Activated T-helper 1 cell treated with anti-CD3 and anti-CD28 coated beads, Interleukin-2, amount 50 U/mL, for 16 hours (primary cell): ENCODE data around the gene UBA6.

Source experiments
- DNase-seq, 2 donors: peaks; one replicate each; pipeline ENCODE4 v3.0.0-alpha.2; 2020; ENCODE audit warnings: low read depth in 1 of 2, low spot score in 1 of 2

Gene UBA6

DNA sequence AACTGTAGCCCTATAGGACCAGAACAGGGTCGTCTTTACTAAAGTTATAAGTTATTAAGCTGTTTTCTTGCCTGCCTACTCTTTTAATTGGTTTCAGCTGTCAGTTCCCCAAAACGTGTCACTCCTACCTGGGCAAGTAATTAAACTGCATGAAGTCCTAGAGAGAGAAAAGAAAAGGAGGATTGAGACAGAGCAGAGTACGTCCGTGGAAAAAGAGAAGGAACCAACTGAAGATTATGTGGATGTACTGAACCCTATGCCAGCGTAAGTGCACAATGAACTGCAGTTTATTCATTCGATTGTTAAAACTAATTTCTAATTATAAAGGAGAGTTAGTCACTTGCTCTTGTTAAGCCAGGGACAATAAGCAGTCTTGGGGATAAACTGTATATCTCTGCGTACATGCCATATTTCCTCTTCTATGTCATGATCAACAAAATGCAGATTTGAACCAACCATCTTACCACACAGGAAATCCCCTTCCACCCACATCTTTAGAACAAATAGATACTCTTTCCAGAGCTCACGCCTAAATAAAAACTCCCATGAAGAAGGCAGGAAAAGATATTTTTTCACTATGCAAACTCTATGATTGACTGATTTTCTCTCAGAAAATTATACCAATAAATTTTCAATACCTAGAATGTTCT, 119.6 kb downstream of the UBA6 start:
- DNase-seq, result no peak

DNA sequence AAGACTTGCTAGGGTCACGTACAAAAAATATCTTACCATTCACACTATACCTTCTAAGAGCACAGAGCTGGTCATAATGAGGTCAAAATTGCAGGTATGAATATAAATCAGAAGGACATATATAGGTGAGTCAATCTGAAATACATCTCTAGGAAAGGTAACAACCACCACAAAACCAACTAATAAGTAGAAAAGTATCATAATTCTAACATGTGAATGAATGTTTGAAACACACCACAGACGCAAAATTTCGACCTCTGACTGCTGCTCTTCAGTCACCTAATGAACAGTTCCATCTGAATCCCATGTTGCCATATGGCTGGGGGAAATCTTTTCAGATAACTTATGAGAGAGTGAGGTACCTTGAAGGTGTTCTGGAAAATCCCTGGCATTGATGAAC, 120.4 kb downstream of the UBA6 start:
- DNase-seq, result no peak

DNA sequence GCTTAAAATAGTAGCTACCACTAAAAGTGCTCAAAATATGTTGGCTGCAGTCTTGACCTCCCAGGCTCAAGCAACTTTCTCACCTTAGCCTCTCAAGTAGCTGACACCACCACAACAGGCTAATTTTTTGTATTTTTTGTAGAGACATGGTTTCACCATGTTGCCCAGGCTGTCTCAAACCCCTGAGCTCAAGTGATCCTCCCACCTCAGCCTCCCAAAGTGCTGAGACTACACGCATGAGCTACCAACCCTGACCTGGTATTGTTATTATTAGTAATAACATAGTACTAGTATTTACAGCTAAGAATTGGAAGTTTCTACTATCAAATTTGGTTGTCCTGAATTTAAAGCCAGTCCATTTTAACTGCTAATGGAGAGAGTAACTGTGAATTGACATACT, 124.4 kb downstream of the UBA6 start:
- DNase-seq, result no peak

DNA sequence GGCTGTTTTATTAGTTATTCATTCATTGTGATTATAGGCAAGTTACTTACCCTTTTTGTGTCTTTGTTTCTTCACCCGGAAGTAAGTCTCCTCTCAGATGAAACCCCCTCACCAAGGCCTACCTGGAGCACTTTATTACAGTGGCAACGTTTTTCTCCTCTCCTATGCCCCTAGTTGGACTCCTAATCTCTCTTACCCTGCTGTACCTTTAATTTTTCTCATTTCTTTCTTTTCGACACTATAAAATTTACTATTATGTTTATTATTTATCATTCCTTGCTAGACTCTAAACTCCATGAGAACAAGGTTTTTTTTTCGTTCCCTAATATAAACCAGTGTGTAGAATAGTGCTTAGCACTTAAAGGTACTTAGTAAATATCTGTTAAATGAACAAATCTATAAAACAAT, 124.9 kb downstream of the UBA6 start:
- DNase-seq, result no peak

DNA sequence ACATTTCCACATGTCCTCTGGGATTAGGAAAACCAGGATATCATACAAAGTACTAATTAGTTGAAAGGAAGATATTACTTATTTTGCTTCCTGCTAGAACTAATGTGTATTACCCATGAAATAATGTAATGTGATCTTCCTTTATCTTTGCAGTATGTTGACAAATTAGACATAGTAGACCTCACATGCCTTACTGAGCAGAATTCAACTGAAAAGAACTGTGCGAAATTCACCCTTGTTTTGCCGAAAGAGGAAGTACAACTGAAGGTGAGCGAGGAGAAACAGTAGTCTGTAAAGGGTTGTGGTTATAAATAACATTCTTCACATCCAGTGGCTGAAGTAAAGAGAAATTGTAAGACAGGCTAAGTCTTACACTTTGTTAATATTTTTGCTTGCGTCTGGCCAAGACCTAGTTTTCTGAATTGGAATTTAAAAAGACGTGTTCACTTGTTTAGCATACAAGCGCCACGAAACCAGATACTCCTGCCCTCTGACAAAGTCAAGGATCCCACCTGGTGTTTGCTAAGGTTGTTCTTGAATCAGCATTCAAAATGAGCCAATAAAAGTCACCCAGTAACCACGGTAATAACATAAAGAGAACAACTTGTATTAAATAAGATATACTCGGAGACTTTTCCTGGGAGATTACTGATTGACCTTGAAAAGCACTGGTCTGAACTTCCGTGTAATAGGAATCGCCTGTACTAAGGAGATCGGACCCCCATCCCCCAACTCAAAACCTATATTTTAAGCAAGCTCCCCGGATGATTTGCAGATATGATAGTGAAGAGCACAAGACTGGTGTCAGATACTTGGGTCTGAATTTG, 125.5 kb downstream of the UBA6 start:
- no peak for DNase-seq

DNA sequence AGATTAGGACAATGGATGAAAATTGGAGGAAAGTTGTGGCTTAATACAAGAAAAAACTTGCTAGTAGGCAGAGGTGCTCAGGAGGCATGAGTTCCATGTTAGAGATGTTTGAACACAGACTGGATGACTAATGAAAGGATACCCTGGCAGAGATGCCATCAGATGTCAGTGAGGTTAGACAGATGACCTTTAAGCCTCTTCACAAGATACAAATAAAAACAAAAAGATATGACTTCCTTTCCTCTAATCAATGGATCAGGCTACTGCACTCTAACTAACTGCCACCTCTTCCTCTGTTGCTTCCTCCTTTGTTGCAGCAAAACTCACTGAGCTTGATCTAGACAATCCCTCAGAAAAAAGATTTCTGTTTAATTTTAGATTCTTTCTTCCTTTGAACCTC, 127.8 kb downstream of the UBA6 start:
- no peak for DNase-seq

DNA sequence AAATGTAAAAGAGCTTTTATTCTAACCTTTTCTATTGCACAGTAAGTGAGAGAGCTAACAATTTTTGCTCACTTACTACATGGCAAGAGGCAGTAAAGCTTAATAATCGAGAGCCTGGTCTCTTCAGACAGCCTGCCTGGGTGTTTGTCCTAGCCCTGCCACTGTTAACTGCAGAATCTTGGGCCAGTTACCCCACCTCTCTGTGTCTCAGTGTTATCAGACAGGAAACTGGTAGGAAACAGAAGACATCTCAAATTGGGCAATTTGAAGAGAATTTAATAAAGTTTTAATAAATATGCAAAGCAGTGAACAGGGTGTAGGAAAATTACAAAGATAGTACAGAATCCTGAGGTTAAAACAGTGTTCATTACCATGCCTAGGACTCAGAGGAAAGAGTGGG, 129.0 kb downstream of the UBA6 start:
- no peak for DNase-seq

DNA sequence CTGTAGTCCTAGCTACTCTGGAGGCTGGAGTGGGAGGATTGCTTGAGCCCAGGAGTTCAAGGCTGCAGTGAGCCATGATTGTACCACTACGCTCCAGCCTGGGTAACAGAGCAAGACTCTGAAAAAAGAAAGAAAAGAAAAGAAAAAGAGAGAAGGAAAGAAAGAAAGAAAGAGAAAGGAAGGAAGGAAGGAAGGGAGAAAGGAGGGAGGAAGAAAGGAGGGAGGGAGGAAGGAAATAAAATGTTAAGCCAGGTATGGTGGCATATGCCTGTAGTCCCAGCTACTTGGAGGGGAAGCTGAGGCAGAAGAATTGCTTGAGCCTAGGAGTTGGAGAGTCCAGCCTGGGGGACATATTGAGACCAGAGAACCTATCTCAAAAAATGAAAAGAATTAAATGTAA, 130.4 kb downstream of the UBA6 start:
- DNase-seq, result no peak

DNA sequence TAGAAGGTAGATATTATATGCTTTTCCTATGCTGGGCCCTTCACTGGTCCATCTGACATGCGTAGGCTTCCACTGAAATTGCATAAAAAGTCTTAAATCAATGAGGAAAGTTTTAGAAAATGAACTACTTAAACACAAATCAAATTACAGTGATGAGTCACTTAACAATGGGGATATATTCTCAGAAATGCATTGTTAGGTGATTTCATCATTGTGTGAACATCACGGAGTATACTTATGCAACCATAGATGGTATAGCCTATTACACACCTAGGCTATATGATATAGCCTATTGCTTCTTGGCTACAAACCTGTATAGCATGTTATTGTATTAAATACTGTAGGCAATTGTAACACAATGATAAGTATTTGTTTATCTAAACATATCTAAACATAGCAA, 132.1 kb downstream of the UBA6 start:
- no peak for DNase-seq

DNA sequence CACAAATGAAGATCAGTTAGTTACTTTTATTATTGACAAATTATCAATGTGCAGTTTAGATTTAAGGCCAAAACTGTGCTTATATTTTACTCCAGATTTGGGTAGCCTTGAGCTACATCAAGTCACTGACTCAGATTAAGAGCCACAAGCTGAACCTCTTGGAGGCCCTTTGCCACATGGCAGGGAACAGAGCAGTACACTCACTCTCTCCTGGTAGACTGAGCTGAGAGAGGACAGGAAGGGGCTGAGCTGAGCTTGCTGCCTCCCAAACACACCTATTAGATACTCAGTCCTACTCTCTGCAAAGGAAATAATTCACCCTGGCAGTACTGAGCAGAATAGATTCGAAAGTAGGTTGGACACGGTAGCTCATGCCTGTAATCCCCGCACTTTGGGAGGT, 134.6 kb downstream of the UBA6 start:
- no peak for DNase-seq

DNA sequence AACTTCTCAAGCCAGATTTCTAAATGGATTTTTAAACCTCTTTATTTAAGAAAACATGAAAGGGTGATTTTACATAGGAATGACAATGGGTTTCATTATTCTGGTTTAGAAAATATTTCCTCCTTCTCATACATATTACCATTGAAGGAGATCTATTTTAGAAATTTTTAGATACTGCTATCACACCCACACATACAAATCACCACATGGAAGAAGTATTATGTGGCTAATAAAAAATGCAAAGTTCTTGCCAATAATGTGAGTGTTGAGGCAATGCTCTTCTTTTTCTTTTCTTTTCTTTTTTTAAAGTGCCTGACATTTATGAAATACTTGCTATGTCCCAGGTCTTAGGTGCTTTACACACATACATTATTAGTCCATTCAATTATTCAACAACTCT, 135.7 kb downstream of the UBA6 start:
- DNase-seq, result no peak
